Measurements from ENCODE around the gene ADD3. TPM values are rescaled to one million over a fixed set of nuclear protein-coding genes. Genes with fewer than 3 reads are reported as not detected.
A peak's percentile ranks its signal among the peaks of the same experiment; 100 is the strongest.

ADD3 gene, protein sequence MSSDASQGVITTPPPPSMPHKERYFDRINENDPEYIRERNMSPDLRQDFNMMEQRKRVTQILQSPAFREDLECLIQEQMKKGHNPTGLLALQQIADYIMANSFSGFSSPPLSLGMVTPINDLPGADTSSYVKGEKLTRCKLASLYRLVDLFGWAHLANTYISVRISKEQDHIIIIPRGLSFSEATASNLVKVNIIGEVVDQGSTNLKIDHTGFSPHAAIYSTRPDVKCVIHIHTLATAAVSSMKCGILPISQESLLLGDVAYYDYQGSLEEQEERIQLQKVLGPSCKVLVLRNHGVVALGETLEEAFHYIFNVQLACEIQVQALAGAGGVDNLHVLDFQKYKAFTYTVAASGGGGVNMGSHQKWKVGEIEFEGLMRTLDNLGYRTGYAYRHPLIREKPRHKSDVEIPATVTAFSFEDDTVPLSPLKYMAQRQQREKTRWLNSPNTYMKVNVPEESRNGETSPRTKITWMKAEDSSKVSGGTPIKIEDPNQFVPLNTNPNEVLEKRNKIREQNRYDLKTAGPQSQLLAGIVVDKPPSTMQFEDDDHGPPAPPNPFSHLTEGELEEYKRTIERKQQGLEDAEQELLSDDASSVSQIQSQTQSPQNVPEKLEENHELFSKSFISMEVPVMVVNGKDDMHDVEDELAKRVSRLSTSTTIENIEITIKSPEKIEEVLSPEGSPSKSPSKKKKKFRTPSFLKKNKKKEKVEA
- total RNA-seq (2013; cell fraction: nucleolus; rRNA removed): 347 and 446 TPM in 2 replicates
- total RNA-seq (2014; rRNA removed): 77.9 and 85.0 TPM in 2 replicates
- total RNA-seq (2014; rRNA removed; fragmentation: Illumina TruSeq; extraction: Trizol): 90.1 and 101 TPM in 2 replicates
- total RNA-seq (2021): 52.8 and 56.1 TPM in 2 replicates
- 32.4 TPM for polyA plus RNA-seq (2011; ENCODE audit: low read depth)
- polyA plus RNA-seq (2011; rRNA removed): 127 and 194 TPM in 2 replicates
- 43.0 and 68.9 TPM in 2 replicates for polyA plus RNA-seq (2011; cell fraction: cytosol; rRNA removed)
- polyA plus RNA-seq (2011; cell fraction: nucleus; rRNA removed): 106 and 146 TPM in 2 replicates
- polyA plus RNA-seq (2012): 30.8 and 46.9 TPM in 2 replicates
- 129 and 199 TPM in 2 replicates for polyA plus RNA-seq (2014; fragmentation: Illumina TruSeq; extraction: Trizol)
- polyA plus RNA-seq (2014; fragmentation: Nextera tagmentation; extraction: Ambion mirVana): 10 to 100 TPM; 27.3 to 28.5 TPM
- 45.4 and 69.6 TPM in 2 replicates for polyA plus RNA-seq (2014; rRNA removed)
- polyA plus RNA-seq (2016; fragmentation: Nextera tagmentation; extraction: Ambion mirVana): 10 to 100 TPM; 60.4 to 66.0 TPM
- polyA minus RNA-seq (2011; rRNA and poly(A)+ RNA removed): 81.3 and 138 TPM in 2 replicates
- polyA minus RNA-seq (2011; cell fraction: cytosol; rRNA and poly(A)+ RNA removed): 37.7 and 46.4 TPM in 2 replicates
- 61.5 and 80.8 TPM in 2 replicates for polyA minus RNA-seq (2011; cell fraction: nucleus; rRNA and poly(A)+ RNA removed)
- percentile 74 among the genes with signal in this experiment for Bru-seq, nascent RNA
- BruChase-seq, experiment 1, labeled RNA remaining after a 6-hour chase: percentile 71 among the genes with signal in this experiment
- BruChase-seq, experiment 2, labeled RNA remaining after a 2-hour chase: percentile 69 among the genes with signal in this experiment
- long read RNA-seq, experiment 1, transcript ADD3-202 (15 exons, 3,081 nt): major isoform, 6 of 22 reads
- long read RNA-seq, experiment 1, partial matches to known transcripts: 2 of 22 reads
- long read RNA-seq, experiment 1, other reads (novel, unspliced or antisense): 14 of 22 reads
- long read RNA-seq, experiment 2, transcript ADD3-202 (15 exons, 3,081 nt): major isoform, 46 of 184 reads
- long read RNA-seq, experiment 2, partial matches to known transcripts: 34 of 184 reads
- long read RNA-seq, experiment 2, other reads (novel, unspliced or antisense): 103 of 184 reads

DNA sequence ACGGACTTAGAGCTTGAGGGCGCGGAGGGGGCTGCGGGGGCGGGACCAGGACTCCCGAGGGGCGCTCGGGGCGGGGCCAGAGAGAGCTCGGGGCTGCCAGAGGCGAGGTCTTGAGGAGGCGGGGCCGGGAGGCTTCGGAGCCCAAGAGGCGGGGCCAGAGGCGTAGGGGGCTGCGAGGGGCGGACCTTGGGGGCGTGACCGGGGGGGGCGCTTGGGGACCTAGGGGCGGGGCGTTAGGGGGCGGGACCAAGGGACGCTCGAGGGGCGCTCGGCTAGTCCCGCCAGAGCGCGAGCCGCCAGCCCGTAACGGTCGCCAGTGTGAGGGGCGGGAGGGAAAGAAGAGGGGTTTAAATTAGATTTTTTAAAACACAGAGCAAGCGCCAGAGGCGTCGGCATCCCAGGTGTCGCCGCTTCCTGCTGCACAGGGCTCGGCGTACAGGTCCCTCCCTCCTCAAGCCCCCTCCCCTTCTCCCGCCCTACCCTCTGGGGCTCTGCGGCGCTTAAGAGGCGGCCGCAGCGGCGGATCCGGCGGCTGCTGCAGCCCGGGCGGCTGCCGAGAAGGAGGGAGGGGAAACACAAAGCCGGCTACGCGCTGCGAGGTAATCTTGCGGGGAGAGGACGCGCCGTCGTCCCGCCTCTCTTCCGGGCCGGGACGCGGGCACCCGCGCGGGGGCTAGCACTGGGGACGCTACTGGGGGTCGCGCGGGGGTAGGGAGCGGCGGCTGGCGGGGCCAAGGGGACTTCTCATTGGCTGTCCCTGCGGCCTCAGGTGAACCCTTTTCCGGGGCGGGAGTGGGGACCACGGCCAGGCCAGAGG, at the start of gene ADD3:
Gene ADD3 (plus strand): TSS at position 284 of the 817 bp plus-strand sequence. CDS start 92,670 bp downstream, outside the sequence.
- ATAC-seq: peak; percentile 81
- Histone ChIP-seq H3K79me2 (ENCODE audit: control insufficient read depth, insufficient read depth, low read length) (peaks cover 37% of the 10 kb centered on the region), H3K27ac (ENCODE audit: control insufficient read depth, insufficient read depth) (peak within 1 kb of the TSS; percentile 56), H3K4me3 (peak within 1 kb of the TSS; percentile 90), H3K27me3 (replicated peaks in 1 of 2; ENCODE audit: control insufficient read depth in 2 of 2, insufficient read depth in 2 of 2, low read length in 1 of 2) (no peaks in the 10 kb centered on the region), H3K4me1 (ENCODE audit: control insufficient read depth, insufficient read depth, low read length) (peaks cover 27% of the 10 kb centered on the region), H3K36me3 (ENCODE audit: control insufficient read depth in 2 of 2, insufficient read depth in 2 of 2, low read length in 1 of 2) (no peaks in the 10 kb centered on the region), H3K9me3 (replicated peaks; ENCODE audit: control insufficient read depth, insufficient read depth, low read length) (no peaks in the 10 kb centered on the region), H3K9ac (ENCODE audit: control insufficient read depth, insufficient read depth, low read length) (peak within 1 kb of the TSS; percentile 71), H4K20me1 (ENCODE audit: control insufficient read depth, insufficient read depth) (no peaks in the 10 kb centered on the region), H3K4me2 (ENCODE audit: control insufficient read depth, insufficient read depth) (peak within 1 kb of the TSS; percentile 86), H2AFZ (ENCODE audit: control insufficient read depth, low read depth, low read length) (peak within 1 kb of the TSS; percentile 91)
- POLR2A ChIA-PET: interaction anchor here (0.6 to 1.8 kb wide), 16 partner anchors 10 to 188 kb away, joined by 3 to 7 read pairs (median 3); no protein-coding TSS in a partner anchor
- RAD21 ChIA-PET (ENCODE audit: unreplicated experiment): interaction anchor here (0.8 to 6.6 kb wide), 19 partner anchors 8 to 347 kb away, joined by 3 to 60 read pairs (median 4); no protein-coding TSS in a partner anchor
- in situ Hi-C loops (cut with MboI) (no loop called here), intact Hi-C loops (cut with micrococcal nuclease; ENCODE audit: unreplicated experiment) (loop anchor here (2.0 to 10.0 kb wide), 3 partner anchors 51 to 123 kb away; no protein-coding TSS in a partner anchor)
- CTCF ChIA-PET: interaction anchor here (1.0 to 3.8 kb wide), 7 partner anchors 9 to 124 kb away, joined by 3 to 18 read pairs (median 5); no protein-coding TSS in a partner anchor
- no TSS peak for BruUV-seq (replicated peaks)
- FAIRE-seq: no peak
- WGBS (ENCODE audit: insufficient coverage, insufficient replicate concordance, low lambda C conversion rate, missing lambda C conversion rate): 0% methylated on average over 40 of the region's 83 CpGs
- TF ChIP-seq POLR2A (IDR thresholded peaks at IDR 0.05; ENCODE audit: low read depth, low read length): peak; percentile 79
- TF ChIP-seq ESRRA (IDR thresholded peaks at IDR 0.05; ENCODE audit: low read length): no peak
- TF ChIP-seq NFYA (IDR thresholded peaks at IDR 0.05; ENCODE audit: borderline replicate concordance, low read depth, low read length): no peak
- TF ChIP-seq STAT1 (conservative IDR thresholded peaks at IDR 0.05): no peak
- no peak for TF ChIP-seq GATAD2B (conservative IDR thresholded peaks at IDR 0.05; ENCODE audit: low read depth)
- 0 out of 2 replicates have a peak, but pooled peaks have one; percentile 8 for TF ChIP-seq YY1 (IDR thresholded peaks at IDR 0.05; ENCODE audit: low read depth, low read length)
- 0 out of 2 replicates have a peak, but pooled peaks have one; percentile 45 for TF ChIP-seq ASH2L (IDR thresholded peaks at IDR 0.05; ENCODE audit: borderline replicate concordance, low read depth)
- peak in 1 of 2 experiments; percentile 67; a peak in 2 of 3 replicates for TF ChIP-seq EGR1 (IDR thresholded peaks at IDR 0.05; ENCODE audit: borderline replicate concordance in 1 of 2, low read depth in 2 of 2, low read length in 2 of 2)
- TF ChIP-seq NFYB (IDR thresholded peaks at IDR 0.05; ENCODE audit: insufficient read depth, low read depth, low read length): no peak
- TF ChIP-seq POLR2AphosphoS5 (IDR thresholded peaks at IDR 0.05; ENCODE audit: low read length): no peak
- no peak for TF ChIP-seq BACH1 (IDR thresholded peaks at IDR 0.05; ENCODE audit: borderline replicate concordance)
- TF ChIP-seq, protein P1, sequence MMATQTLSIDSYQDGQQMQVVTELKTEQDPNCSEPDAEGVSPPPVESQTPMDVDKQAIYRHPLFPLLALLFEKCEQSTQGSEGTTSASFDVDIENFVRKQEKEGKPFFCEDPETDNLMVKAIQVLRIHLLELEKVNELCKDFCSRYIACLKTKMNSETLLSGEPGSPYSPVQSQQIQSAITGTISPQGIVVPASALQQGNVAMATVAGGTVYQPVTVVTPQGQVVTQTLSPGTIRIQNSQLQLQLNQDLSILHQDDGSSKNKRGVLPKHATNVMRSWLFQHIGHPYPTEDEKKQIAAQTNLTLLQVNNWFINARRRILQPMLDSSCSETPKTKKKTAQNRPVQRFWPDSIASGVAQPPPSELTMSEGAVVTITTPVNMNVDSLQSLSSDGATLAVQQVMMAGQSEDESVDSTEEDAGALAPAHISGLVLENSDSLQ (IDR thresholded peaks at IDR 0.05): 0 out of 2 replicates have a peak, but pooled peaks have one; percentile 7
- TF ChIP-seq NR2C1 (IDR thresholded peaks at IDR 0.05): no peak
- TF ChIP-seq DPF2 (IDR thresholded peaks at IDR 0.05): 0 out of 2 replicates have a peak, but pooled peaks have one; percentile 20
- peak; percentile 16 for TF ChIP-seq MEF2B (IDR thresholded peaks at IDR 0.05; ENCODE audit: partially characterized antibody, poor library complexity, severe bottlenecking)
- DNase-seq (ENCODE audit: low read depth, low spot score): peak; percentile 48
- SMC1A ChIA-PET (ENCODE audit: uncharacterized antibody, unreplicated experiment): interaction anchor here (1.0 to 5.7 kb wide), 21 partner anchors 9 to 271 kb away, joined by 3 to 43 read pairs (median 4); no protein-coding TSS in a partner anchor

Data from GM12878 (cell line).